ENCODE results near the gene RHD. TPM values are rescaled to one million over a fixed set of nuclear protein-coding genes. Genes with fewer than 3 reads are reported as not detected.
"Not testable (repeated sequence)": the region's sequence is repeated elsewhere in the genome, so short reads cannot be mapped to it uniquely, and the experiment has no call there.

RHD gene
- total RNA-seq, 1 experiment from 2014 or later, result 1.2 TPM

DNA sequence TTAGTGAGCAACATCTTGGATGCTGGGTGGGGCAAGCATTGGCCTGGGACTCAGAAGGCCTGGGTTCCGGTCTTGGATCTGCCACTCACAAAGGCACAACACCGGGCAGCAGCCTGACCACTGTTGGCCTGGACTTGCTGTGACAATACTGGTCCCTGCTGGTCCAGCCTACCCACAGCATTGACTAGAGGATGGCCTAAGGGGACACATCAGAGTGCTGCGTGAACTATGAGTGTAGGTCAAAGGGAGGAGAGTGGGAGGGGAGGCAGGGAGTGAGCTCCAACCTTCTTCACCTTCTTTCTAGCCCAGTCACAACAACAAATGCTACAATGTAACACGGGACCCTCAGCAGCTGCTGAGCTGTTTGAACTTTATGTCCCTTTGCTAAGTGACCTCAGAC is 96.9 kb downstream of the RHD start:
- in situ Hi-C loops (cut with HindIII; ENCODE audit: low pct_unique_long_range_greater_than_20kb, low sequenced_read_pairs), result no loop called here
- DNase-seq (ENCODE audit: low read depth, low spot score), result no peak

DNA sequence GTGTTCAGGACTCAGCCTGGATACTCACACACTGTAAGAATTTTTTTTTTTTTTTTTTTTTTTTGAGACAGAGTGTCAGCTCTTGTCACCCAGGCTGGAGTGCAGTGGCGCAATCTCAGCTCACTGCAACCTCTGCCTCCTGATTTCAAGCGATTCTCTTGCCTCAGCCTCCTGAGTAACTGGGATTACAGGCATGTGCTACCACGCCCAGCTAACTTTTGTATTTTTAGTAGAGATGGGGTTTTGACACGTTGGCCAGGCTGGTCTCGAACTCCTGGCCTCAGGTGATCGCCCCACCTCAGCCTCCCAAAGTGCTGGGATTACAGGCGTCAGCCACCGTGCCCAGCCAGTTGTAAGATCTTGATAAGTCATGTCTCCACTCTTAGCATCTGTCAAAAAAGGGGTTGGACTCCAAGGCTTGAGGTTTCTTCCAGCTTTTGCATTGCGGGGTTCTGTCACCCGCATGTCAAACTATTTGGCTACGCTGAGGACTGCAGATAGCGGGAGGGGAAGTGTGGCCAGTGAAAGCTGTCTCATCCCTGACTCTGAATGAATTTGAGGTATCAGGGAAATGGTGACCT is 97.5 kb downstream of the RHD start:
- in situ Hi-C loops (cut with HindIII; ENCODE audit: low pct_unique_long_range_greater_than_20kb, low sequenced_read_pairs); DNase-seq (ENCODE audit: low read depth, low spot score): not testable (repeated sequence)

DNA sequence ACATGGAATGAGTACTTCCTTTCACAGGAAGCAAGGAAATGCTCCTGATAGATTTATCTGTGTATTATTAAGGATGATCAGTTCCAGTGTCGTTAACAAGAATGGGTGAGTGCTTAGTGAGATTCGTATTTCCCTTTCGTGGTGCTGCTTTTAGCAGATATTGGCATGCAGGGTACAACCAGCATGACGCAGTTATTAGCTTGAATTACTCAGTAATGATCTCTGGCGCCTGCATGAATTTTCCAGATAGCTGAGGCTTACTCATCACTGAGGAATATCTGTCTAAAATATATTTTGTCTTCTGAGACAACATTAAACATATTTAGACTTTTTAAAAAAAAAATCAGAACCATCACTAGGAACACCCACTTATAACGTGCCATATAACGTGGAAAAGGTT is 99.4 kb downstream of the RHD start:
- not testable (repeated sequence) for DNase-seq (ENCODE audit: low read depth, low spot score)

DNA sequence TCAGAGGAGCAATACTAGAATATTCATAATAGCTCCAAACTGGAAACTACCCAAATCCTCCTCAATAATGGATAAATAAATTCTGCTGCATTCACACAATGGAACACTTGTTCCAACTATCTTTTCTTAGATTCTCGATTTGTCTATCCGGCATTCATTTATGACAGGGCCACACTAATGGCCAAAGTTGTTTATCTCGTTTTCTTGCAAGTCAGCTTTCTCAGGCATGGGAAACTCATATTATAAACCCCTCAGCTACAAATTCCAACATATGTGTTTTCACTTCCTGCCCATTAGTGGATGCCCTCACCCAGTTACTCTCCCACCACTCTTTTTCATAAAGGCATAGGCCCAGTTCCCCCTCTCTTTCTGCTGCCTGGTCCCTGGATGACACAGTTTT is 106.1 kb downstream of the RHD start:
- DNase-seq (ENCODE audit: low read depth, low spot score); in situ Hi-C loops (cut with HindIII; ENCODE audit: low pct_unique_long_range_greater_than_20kb, low sequenced_read_pairs): not testable (repeated sequence)

More for the DNA sequence above, 99.4 kb downstream of the RHD start:
- in situ Hi-C loops (cut with HindIII; ENCODE audit: low pct_unique_long_range_greater_than_20kb, low sequenced_read_pairs), result not testable (repeated sequence)

Other genes starting within 250 kb of the RHD start
- 63.5 and 67.4 TPM in 2 replicates for gene SYF2, start 40.0 kb upstream of the RHD start, total RNA-seq (2014; rRNA removed; shearing (Covaris generic))
- 34.1 and 35.5 TPM in 2 replicates for gene RSRP1, start 25.1 kb upstream of the RHD start, total RNA-seq (2014; rRNA removed; shearing (Covaris generic))
- 94.6 and 99.5 TPM in 2 replicates for gene TMEM50A, start 65.8 kb downstream of the RHD start, total RNA-seq (2014; rRNA removed; shearing (Covaris generic))
- 0.37 and 0.77 TPM in 2 replicates for gene RHCE, start 148.3 kb downstream of the RHD start, total RNA-seq (2014; rRNA removed; shearing (Covaris generic))
- gene MACO1, start 158.4 kb downstream of the RHD start, total RNA-seq (2014; rRNA removed; shearing (Covaris generic)), result 18.5 and 19.7 TPM in 2 replicates

Data from SK-MEL-5 (cell line).